SU-DHL-6 (cell line): ENCODE measurements around the gene SLC9A9.

Experiments used
- EZH2phosphoT487 ChIP-seq: fragments of 200-600 bp; sonication (generic), shearing (Covaris generic); conservative IDR thresholded peaks from 2 replicates; pipeline ENCODE4 v1.6.1; 2018; ENCODE audit warnings: mild to moderate bottlenecking, antibody characterized with exemption, low read length, moderate library complexity, mixed read lengths
- TF ChIP-seq, protein P1 (sequence below): fragments of 200-600 bp; sonication (generic); IDR thresholded peaks from one replicate; pipeline ENCODE4 v1.5.1; 2017; ENCODE audit warnings: antibody characterized with exemption, mild to moderate bottlenecking, low read length, moderate library complexity; ENCODE audit not compliant: insufficient read depth, poor library complexity, severe bottlenecking

DNA sequence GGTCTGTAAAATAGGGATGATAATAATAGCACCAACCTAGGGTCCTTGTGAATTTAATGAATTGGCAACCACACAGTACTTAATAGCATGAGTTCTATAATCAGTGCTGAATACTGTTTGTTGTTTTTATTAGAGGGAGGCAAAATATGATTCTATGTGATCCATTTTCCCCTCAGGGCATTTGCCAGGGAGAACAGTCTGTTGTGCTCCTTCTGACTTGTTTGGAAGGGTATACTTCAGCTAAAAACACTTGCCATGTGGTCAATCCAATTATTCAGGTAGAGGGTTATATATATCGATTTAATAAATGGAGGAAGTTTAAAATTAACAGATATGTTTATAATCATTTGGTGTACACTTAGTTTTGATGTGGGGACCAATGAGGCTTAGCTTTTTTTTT lies 423.4 kb downstream of the SLC9A9 start:
- TF ChIP-seq, protein P1, sequence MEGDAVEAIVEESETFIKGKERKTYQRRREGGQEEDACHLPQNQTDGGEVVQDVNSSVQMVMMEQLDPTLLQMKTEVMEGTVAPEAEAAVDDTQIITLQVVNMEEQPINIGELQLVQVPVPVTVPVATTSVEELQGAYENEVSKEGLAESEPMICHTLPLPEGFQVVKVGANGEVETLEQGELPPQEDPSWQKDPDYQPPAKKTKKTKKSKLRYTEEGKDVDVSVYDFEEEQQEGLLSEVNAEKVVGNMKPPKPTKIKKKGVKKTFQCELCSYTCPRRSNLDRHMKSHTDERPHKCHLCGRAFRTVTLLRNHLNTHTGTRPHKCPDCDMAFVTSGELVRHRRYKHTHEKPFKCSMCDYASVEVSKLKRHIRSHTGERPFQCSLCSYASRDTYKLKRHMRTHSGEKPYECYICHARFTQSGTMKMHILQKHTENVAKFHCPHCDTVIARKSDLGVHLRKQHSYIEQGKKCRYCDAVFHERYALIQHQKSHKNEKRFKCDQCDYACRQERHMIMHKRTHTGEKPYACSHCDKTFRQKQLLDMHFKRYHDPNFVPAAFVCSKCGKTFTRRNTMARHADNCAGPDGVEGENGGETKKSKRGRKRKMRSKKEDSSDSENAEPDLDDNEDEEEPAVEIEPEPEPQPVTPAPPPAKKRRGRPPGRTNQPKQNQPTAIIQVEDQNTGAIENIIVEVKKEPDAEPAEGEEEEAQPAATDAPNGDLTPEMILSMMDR, result no peak
- no peak for TF ChIP-seq EZH2phosphoT487
